ENCODE results near the gene CEPT1. TPM values are rescaled to one million over a fixed set of nuclear protein-coding genes. Genes with fewer than 3 reads are reported as not detected.

The CEPT1 gene
- total and polyA plus RNA-seq, 2 donors from 2014 or later: 19.2 to 35.7 TPM

DNA sequence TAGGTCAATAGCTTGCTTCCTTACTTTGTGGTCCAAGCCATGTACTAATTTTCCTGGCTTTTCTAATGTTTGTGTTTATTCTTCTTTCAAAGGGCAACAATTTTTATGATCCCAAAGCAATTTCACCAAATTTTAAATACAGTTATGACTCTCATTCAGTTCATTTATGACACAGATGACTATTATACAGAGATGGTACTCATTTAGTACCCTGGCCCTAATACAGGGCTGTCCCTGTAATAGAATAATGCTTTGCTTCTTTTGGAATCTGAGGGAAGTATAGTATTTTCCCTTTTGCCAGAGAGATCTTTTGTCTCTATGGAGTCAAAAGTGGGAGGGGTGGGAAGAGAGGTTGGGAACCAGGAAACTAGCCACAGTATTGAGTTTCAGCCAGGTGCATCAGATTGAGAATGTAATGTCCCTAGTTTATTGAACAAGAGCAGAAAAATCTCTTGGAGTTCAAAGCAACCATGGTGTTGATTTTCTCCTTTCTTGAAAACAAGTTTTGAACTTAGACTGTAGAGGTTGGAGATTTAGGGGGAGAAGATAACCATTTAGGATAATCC is 40.0 kb downstream of the CEPT1 start:
- Histone ChIP-seq H3K4me1 (ENCODE audit: control insufficient read depth in 2 of 3, insufficient read depth in 2 of 3, low read depth in 1 of 3, low read length in 3 of 3) (no peaks in the 10 kb centered on the region), H3K4me3 (ENCODE audit: low read length in 3 of 3) (no peak overlapping the region), H3K9me3 (ENCODE audit: control insufficient read depth in 2 of 3, insufficient read depth in 1 of 3, low read length in 3 of 3) (no peaks in the 10 kb centered on the region), H3K27me3 (ENCODE audit: control insufficient read depth, insufficient read depth, low read length) (no peaks in the 10 kb centered on the region), H3K9ac (ENCODE audit: low read length in 3 of 3) (no peak overlapping the region), H3K27ac (ENCODE audit: low read depth in 2 of 2, low read length in 2 of 2) (no peak overlapping the region), H3K36me3 (ENCODE audit: control insufficient read depth in 2 of 3, insufficient read depth in 3 of 3, low read length in 3 of 3) (peaks cover 0 to 11% (median 6%) of the 10 kb centered on the region in 3 donors)
- FAIRE-seq (no peak), DNase-seq (no peak)
- TF ChIP-seq, protein P1, sequence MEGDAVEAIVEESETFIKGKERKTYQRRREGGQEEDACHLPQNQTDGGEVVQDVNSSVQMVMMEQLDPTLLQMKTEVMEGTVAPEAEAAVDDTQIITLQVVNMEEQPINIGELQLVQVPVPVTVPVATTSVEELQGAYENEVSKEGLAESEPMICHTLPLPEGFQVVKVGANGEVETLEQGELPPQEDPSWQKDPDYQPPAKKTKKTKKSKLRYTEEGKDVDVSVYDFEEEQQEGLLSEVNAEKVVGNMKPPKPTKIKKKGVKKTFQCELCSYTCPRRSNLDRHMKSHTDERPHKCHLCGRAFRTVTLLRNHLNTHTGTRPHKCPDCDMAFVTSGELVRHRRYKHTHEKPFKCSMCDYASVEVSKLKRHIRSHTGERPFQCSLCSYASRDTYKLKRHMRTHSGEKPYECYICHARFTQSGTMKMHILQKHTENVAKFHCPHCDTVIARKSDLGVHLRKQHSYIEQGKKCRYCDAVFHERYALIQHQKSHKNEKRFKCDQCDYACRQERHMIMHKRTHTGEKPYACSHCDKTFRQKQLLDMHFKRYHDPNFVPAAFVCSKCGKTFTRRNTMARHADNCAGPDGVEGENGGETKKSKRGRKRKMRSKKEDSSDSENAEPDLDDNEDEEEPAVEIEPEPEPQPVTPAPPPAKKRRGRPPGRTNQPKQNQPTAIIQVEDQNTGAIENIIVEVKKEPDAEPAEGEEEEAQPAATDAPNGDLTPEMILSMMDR (IDR thresholded peaks at IDR 0.05; ENCODE audit: borderline replicate concordance, extremely low read depth, insufficient read depth): no peak
- intact Hi-C loops (cut with DNase I): no loop called here

DNA sequence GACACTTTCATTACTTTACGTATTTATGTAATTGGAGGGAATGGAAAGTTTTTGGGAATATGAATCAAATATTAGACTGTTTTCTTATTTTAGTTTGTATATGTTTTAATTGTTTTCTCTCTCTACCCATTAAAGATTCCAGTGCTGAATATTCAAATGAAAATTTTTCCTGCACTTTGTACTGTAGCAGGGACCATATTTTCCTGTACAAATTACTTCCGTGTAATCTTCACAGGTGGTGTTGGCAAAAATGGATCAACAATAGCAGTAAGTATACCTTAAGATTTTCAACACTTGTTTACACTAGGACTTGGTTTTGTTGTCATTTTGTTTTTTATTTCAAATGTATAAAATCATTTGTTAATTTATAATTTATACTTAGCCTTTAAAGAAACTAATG is 42.0 kb downstream of the CEPT1 start:
- Histone ChIP-seq H3K36me3 (ENCODE audit: control insufficient read depth in 2 of 3, insufficient read depth in 3 of 3, low read length in 3 of 3) (peaks cover 0 to 17% (median 8%) of the 10 kb centered on the region in 3 donors), H3K9me3 (ENCODE audit: control insufficient read depth in 2 of 3, insufficient read depth in 1 of 3, low read length in 3 of 3) (no peaks in the 10 kb centered on the region), H3K4me3 (ENCODE audit: low read length in 3 of 3) (no peak overlapping the region), H3K27ac (ENCODE audit: low read depth in 2 of 2, low read length in 2 of 2) (no peak overlapping the region), H3K27me3 (ENCODE audit: control insufficient read depth, insufficient read depth, low read length) (no peaks in the 10 kb centered on the region), H3K4me1 (ENCODE audit: control insufficient read depth in 2 of 3, insufficient read depth in 2 of 3, low read depth in 1 of 3, low read length in 3 of 3) (no peaks in the 10 kb centered on the region), H3K9ac (ENCODE audit: low read length in 3 of 3) (no peak overlapping the region)
- intact Hi-C loops (cut with DNase I): no loop called here
- DNase-seq: no peak
- TF ChIP-seq, protein P1 (IDR thresholded peaks at IDR 0.05; ENCODE audit: borderline replicate concordance, extremely low read depth, insufficient read depth): no peak
- peak; percentile 38 for FAIRE-seq

DNA sequence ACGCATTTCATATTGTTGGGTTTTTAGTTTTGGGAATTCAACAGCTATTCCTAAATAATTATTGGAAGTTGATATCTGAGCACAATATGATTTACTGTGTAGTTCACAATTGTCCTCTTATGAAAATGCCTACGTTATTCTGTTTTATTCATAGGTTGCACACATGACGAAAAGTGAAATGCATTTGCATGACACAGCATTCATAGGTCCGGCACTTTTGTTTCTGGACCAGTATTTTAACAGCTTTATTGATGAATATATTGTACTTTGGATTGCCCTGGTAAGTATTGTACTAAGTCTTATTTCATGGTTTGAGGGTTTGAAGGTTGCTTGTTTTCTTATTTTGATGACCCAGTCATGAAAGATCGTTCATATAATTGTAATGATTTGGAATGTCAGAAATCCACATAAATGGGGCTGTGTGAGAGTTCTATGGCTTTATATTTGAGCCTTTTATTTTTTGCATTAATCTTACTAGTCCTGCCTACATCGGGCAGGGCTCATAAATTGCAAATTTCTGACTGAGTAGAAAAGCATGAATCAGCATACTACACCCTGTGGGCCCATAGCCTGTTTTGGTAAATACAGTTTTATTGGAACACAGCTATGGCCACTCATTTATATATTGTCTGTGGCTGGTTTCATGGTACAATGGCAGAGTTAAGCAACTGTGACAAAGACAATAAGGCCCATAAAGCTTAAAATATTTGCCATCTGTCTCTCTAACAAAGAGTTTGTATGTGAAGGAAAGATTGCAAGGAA is 43.5 kb downstream of the CEPT1 start:
- Histone ChIP-seq H3K27ac (ENCODE audit: low read depth in 2 of 2, low read length in 2 of 2) (no peak overlapping the region), H3K4me3 (ENCODE audit: low read length in 3 of 3) (no peak overlapping the region), H3K36me3 (ENCODE audit: control insufficient read depth in 2 of 3, insufficient read depth in 3 of 3, low read length in 3 of 3) (peaks cover 0 to 31% (median 11%) of the 10 kb centered on the region in 3 donors), H3K9me3 (ENCODE audit: control insufficient read depth in 2 of 3, insufficient read depth in 1 of 3, low read length in 3 of 3) (no peaks in the 10 kb centered on the region), H3K27me3 (ENCODE audit: control insufficient read depth, insufficient read depth, low read length) (no peaks in the 10 kb centered on the region), H3K4me1 (ENCODE audit: control insufficient read depth in 2 of 3, insufficient read depth in 2 of 3, low read depth in 1 of 3, low read length in 3 of 3) (no peaks in the 10 kb centered on the region), H3K9ac (ENCODE audit: low read length in 3 of 3) (no peak overlapping the region)
- intact Hi-C loops (cut with DNase I): no loop called here
- TF ChIP-seq, protein P1 (IDR thresholded peaks at IDR 0.05; ENCODE audit: borderline replicate concordance, extremely low read depth, insufficient read depth): no peak
- DNase-seq (no peak), FAIRE-seq (no peak)
